Stomach (tissue), 4 donors: ENCODE results near the gene KRT24.

Experiments used
- CTCF ChIP-seq, 7 experiments: fragments of 450-650 bp in 4 of 7; fragments of 200-600 bp in 3 of 7; sonication (generic) in 3 of 7; IDR thresholded peaks; one replicate each; pipeline ENCODE4 v1.5.1; 2016 to 2019; ENCODE audit warnings: antibody characterized with exemption in 7 of 7, control low read depth in 2 of 7, mild to moderate bottlenecking in 1 of 7
- POLR2A ChIP-seq, 4 donors: fragments of 450-650 bp; IDR thresholded peaks; one replicate each; pipeline ENCODE4 v1.6.1; 2016; ENCODE audit warnings: antibody characterized with exemption in 4 of 4, control low read depth in 2 of 4, mild to moderate bottlenecking in 1 of 4, moderate library complexity in 1 of 4

GRCh38 chr17:40658396-40658795 is 45.2 kb downstream of the KRT24 start:
- TF ChIP-seq POLR2A (IDR thresholded peaks at IDR 0.05) = no peak
- TF ChIP-seq CTCF (IDR thresholded peaks at IDR 0.05) = no peak
